Esophagus muscularis mucosa (tissue), 3 donors: ENCODE data around the gene SLC6A9.

ENCODE experiments used
- POLR2A ChIP-seq: fragments of 450-650 bp; IDR thresholded peaks from one replicate; pipeline ENCODE4 v1.6.1; 2017; ENCODE audit warnings: antibody characterized with exemption, moderate library complexity, mild to moderate bottlenecking, low read depth
- POLR2AphosphoS5 ChIP-seq, 2 donors: sonication (generic); formaldehyde crosslinking; IDR thresholded peaks; one replicate each; pipeline ENCODE4 v1.6.1; 2017; ENCODE audit warnings: antibody characterized with exemption in 2 of 2
- TF ChIP-seq, protein P1 (sequence below), 3 experiments: fragments of 200-600 bp in 2 of 3; fragments of 450-650 bp in 1 of 3; sonication (generic) in 2 of 3; IDR thresholded peaks; one replicate each; pipeline ENCODE4 v1.5.1; 2017 to 2019; ENCODE audit warnings: antibody characterized with exemption in 3 of 3, mild to moderate bottlenecking in 2 of 3, moderate library complexity in 1 of 3

DNA sequence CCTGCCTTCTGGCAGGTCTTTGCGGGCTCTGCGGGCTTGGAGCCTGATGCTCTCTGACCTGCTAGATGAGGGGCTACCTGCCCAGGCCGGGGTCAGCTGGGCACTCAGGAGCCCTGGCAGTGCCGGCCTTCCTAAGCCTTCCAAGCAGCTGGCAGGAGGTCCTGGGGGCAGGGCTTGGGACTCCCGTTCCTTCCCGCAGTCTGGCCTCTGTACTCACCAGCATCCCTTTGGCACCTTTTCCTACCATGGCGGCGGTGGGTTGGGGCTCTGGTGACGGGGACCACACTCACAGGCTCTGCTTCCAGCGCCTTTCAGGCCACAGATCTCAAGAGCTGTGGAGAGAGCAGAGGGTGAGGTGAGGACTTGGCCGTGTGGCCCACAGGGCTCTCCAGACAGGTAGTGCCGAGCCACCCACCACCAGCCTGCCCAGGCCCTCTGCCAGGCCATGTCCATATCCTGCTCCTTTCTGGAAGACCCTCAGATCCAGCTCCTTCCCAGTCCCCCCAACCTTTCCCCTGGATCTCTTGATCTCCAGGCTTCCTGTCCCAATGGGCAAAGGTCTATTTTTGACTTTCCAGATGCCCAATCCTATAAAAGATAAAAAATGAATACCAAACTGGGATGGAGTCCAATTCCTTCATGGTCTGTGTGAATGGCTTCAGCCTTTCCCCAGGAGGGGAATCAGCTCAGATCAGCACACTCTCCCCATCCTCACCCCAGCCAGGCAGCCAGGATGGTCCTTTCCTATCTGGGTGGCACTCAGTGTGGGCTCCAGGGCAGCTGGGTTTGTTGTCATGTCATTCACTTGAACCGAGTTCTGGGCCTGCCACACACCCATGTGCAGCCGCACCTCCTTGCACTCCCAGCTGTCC is 7.0 kb downstream of the SLC6A9 start:
- TF ChIP-seq, protein P1, sequence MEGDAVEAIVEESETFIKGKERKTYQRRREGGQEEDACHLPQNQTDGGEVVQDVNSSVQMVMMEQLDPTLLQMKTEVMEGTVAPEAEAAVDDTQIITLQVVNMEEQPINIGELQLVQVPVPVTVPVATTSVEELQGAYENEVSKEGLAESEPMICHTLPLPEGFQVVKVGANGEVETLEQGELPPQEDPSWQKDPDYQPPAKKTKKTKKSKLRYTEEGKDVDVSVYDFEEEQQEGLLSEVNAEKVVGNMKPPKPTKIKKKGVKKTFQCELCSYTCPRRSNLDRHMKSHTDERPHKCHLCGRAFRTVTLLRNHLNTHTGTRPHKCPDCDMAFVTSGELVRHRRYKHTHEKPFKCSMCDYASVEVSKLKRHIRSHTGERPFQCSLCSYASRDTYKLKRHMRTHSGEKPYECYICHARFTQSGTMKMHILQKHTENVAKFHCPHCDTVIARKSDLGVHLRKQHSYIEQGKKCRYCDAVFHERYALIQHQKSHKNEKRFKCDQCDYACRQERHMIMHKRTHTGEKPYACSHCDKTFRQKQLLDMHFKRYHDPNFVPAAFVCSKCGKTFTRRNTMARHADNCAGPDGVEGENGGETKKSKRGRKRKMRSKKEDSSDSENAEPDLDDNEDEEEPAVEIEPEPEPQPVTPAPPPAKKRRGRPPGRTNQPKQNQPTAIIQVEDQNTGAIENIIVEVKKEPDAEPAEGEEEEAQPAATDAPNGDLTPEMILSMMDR (IDR thresholded peaks at IDR 0.05): no peak
- TF ChIP-seq POLR2AphosphoS5 (IDR thresholded peaks at IDR 0.05) (no peak), POLR2A (no peak)
